Measurements from ENCODE around the gene DCAF5.
"Not testable (repeated sequence)": the region's sequence is repeated elsewhere in the genome, so short reads cannot be mapped to it uniquely, and the experiment has no call there.

DCAF5 gene

DNA sequence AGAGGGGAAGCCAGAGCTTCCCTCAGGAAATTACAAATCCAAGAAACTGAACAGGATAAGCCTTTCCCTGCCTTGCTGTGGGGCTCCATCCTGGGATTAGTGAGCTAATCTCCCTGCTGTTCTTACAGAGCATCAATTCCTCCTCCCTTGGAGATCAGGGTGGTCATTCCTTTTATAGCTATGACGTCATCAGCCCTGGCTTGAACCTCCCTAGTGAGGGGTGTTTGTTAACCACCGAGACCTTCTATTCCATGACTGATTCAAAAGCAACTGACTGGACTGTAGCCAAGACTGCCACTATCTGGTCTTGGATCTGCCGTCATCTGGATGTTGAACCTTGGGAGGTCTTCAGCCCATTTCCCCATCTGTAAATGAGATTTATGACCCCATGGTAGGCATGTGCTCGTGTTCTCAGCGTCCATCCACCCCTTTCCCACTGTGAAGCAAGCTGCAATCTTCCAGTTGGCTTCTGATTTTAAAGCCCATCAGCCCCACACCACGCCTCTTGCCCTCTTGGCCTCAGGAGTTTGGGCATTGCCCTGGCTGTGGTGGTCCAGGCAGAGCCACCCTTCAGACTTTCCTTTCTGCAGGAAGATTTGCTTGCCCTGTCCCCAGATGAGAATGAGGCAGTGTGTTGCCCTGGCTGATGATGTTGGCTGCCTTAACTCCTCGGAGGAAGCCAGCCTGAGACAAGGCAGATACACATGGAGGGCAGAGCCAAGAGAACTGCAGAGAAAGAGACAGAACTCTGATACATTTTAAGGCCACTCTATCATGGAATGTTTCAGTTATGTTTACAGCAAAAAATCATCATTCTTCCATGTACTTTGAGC is 114.2 kb downstream of the DCAF5 start:
- DNase-seq = no peak

DNA sequence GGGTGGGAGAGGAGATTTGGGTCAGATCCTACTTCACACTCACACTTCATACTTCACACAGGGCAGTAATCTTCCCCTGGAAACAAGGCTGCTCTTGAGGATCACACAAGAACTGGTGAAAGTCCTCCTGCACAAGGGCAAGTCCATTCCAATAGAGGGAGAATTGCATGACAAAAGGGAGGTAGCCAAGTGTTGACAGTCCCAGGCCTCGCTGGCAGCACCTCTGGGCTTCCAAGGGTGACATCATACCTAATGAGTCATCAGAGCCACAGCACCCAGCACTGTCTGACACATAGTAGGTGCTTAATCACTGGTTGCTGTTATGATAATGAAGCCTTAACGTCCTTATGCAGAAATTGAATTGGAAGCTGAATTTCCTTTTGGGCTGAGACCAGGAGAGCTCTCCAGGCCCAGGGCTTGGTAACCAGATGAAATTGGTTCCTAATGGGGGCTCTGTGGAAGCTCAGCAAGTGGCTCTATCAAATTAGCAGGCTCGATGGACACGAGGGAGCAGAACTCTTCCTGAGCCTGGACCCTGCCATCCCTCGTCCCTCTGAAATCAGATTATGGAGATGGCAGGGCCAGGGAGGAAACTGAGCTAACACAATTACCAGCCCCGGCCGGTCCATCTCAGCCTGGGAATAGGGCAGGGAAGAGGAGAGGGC is 115.0 kb downstream of the DCAF5 start:
- DNase-seq = no peak

DNA sequence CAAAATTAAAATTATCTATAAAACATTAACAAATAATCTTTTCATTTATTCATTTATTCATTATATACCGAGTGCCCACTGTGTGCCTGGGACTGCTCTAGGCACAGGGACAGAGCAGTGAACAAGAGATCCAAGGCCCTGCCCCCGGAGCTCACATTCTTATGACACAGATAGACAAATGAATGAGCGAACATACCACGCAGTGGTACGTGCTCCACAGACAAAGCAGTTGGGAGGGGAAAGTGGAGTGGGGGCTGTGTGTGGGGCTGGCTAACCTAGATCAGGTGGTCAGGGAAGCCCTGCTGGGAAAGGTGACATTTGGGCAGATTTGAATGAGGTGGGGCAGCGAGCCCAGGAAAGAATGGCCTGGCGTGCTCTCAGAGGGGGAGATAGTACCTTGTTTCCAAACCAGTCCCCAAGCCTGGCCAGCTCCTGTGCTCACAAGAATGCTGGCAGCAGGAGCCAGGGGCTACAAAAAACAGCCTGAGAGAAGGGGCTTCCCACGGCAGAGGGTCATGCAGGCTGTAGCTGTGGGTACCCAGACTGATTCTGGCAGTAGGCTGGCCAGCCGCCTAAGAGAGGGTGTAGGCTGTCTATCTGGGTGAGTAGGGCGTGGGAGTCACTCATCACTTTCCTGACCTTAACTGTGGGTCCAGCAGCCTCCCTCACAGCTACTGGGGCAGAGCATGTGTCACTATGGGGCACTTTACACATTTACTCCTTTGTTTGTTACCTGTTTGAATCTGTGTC is 116.0 kb downstream of the DCAF5 start:
- DNase-seq = no peak

DNA sequence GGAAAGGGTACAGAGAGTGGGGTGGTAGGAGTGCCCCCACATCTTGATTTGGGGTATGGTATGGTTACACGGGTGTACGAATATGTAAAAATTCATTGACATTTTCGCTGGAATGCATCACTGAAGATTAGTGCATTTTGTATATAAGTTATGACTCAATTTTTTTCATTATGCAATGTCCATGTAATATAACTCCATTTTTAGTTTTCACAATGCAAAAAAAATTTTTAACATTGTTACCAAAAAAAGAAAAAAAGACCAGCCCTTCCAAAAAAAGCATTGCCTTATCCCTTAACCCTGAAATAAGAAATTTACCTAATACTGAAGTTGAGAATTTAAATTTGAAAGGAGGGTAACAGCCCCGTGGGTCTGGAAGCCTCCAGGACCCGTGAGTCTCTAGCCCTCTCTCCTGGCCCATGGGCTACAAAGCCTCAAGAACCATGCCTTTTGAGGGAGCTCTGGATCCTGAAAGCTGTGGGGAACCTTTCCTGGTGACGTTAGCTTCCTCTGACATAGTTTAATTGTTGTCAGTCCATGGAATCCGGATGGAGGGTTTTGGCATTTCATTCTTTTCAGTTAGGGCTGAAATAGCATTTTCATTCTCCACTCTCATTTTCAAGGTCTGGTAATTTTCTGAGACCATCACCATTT is 118.2 kb downstream of the DCAF5 start:
- no peak for DNase-seq

DNA sequence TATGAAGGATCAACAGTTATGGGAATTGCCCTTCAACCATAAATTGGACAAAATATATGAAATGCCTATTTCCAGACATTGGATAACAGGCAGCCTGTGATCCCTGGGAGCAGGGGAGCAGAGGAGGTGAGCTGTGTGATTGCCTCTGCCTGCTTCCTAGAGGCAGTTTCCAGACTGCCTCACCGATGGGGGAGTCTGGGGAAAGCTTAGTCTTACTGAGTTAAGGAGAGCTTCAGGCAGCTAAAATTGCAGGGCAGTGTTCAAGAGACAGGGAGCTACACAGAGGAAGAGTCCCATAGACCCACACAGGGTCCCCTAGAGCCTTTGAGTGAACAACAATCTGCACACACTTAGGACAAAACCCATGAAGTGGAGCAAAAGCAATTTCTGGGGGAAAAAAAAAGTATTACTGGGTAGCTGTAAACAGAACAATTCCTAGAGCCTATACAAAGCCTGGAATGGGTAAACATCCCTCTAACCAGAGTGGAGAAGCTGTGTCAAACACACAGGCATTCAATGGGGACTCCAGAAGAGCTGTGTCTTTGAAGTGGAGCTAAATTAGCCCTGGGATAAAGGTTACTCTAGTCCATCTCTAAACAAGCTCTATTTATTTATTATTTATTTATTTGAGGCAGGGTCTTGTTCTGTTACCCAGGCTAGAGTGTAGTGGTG is 125.5 kb downstream of the DCAF5 start:
- no peak for DNase-seq

DNA sequence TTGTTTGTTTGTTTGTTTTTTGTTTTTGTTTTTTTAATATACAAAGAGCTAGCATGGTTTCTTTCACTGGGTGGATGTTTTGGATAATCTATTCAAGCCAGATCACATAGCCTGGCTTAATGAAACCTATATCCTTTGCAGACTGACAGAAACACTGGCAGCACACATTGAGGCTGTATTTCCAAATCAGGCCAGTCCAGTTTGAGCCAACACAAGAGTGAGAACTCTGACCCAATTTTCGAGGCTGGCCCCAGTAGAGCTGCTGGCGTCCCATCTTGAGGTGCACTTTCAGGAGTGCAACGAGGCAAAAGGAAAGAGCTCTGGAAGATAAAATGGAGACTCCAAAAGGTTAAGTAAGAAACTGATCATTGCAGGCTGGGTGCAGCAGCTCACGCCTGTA is 129.9 kb downstream of the DCAF5 start:
- no peak for DNase-seq

DNA sequence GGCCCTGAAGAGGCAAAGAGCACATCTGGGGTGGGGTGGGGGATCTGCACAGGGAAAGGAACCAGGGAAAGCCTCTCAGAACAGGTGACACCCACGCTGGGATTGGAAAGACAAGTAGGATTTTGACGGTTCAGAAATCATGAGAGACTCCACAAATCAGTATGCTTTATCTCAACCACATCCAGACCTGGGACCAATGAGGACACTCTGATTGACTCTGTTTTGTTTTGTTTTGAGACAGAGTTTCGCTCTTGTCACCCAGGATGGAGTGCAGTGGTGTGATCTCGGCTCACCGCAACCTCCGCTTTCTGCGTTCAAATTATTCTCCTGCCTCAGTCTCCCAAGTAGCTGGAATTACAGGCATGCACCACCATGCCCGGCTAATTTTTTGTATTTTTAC is 130.8 kb downstream of the DCAF5 start:
- not testable (repeated sequence) for DNase-seq

DNA sequence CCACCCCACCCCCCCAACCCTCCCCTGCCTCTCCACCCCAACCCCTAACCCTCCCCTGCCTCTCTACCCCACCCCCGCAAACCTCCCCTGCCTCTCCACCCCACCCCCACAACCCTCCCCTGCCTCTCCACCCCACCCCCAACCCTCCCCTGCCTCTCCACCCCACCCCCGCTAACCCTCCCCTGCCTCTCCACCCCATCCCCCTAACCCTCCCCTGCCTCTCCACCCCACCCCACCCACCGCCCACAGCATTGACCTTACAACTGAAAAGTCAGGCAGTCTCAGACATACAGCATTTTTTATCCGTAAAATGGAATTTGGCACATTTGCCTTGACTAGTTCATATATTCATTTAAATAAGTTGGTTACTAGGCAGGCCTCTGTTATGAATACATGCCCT is 135.2 kb downstream of the DCAF5 start:
- no peak for DNase-seq

DNA sequence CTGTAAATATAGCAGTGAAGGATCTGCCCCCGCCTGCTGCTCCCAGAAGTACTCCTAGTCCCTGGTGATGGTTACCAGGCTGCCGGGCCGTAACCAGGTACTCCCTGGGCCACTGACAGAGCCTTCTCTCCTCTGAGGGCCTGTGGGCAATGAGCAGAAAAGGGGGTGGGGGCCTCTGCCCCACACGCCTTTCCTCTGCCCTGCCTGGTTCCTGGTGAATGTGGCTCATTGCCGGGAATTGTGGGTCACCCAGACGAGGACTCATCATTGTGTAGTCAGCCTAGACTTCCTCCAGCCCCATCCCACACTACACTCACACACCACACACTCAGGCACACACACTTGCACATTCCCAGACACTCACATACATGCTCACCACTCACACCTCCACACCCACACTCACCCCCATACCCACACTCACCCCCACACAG is 138.1 kb downstream of the DCAF5 start:
- no peak for DNase-seq

DNA sequence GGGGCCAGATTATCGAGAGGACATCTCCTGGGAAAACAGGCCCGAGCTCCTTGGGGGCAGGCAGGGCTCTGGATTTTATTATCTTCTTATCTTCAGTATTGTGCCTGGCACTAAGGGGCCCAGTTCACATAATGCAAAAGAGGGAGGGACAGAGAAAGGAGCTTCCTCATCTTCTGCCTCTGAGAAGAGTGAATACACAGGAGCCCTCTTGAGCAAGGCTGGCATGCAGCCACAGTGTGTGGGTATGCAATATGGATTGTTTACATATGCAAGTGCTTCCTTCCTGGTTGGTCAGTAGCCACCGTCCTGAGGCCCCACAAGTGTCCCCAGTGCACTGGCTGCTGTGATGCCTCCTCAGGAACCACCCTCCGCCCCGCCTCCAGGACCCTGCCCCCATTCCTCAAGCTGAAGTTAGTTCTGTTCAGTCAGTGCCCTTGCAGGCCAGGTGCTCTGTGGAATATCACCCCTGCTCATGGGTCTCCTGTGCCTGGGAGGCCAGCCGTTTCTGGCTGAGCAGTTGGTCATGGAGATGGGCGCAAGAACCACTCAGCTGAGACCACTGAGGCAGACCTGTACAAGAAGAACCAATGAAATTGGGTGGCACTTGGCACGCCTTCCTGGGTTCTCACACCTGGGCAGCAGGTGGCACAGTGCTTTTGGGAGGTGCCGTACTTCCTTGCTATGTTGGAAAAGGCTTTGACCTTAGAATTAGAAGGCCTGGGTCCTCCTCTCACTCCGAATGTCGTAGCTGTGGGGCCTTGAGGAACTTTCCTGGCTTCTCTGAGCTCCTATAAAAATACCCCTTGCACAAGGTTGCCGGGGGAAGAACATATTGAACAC is 138.8 kb downstream of the DCAF5 start:
- DNase-seq = no peak

DNA sequence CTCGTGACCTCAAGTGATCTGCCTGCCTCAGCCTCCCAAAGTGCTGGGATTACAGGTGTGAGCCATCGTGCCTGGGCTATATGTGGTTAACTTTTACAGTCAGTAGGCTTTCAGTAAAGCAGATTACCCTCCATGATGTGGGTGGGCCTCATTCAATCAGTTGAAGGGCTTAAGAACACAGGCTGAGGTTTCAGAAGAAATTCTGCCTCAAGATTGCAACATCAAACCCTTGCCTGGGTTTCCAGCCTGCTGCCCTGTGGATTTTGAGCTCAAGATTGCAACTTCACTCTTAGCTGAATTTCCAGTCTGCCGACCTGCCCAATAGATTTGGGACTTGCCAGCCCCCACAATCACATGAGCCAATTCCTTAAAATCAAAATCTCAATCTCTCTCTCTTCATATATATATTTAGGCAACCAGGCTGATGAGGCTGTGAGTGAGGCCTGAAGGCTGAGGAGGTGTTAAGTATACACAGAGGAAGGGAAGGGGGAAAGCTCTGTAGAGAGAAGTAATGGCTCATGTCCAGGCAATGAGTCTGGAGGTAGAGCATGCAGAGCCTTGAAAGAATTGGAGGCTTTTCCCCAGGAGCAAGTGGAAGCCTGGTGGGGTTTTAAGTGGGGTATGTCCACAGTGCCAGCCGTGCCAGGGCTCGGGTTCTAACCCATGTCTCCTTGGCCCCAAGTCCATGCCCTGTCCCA is 140.5 kb downstream of the DCAF5 start:
- DNase-seq = no peak

DNA sequence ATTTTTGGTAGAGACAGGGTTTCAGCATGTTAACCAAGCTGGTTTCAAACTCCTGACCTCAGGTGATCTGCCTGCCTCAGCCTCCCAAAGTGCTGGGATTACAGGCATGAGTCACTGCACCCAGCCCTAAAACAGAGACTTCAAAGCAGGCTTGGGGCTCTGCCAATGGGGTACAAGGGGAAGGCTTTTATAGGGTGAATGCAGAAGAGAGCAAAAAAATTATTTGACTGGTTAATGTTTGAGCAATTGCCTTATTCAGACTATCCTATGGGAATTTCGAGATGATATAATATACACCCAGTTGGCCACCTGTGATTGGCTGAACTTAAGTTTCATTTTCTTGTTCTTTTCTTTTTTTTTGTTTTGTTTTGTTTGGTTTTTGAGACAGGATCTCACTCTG is 142.3 kb downstream of the DCAF5 start:
- no peak for DNase-seq

DNA sequence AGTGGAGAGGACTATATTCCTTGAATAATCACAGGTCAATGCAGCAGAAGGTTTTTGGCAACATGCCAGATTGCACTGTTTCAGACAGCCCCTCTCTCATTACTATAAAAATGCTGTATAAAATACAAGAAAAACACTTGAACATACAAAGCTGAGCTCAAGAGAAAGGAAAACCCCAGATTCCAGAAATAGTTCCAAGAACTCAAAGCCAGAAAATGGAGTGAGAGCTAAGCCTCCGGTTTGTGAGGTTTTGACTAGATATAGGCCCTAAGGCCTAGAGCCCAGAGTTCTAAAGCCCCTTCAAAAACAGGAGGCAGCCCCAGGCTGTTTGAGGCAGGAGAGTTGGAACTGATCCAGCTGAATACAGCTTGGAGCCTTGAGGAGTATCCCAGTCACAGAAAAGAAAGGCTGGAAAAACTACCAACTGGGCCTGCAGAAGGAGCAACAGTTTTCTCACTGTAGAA is 144.5 kb downstream of the DCAF5 start:
- peak; percentile 46 for DNase-seq

DNA sequence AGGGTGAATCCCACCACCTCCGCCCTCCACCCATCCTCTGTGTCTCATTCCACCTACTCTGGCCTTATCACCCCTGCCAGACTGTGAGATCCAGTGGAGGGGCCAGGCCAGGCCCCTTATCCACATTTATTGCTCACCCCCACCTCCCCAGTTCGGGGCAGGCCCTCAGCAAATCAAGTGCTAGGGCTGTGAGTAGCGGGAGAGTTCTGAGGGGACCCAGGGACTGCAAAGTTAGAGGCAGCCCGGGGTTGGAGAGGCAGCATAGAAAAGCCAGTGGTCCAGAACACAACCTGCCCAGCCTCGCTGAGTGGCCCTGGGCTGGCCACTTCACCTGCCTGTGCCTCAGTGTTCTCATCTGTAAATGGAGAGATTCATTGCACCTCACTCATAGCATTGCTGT is 146.6 kb downstream of the DCAF5 start:
- no peak for DNase-seq

DNA sequence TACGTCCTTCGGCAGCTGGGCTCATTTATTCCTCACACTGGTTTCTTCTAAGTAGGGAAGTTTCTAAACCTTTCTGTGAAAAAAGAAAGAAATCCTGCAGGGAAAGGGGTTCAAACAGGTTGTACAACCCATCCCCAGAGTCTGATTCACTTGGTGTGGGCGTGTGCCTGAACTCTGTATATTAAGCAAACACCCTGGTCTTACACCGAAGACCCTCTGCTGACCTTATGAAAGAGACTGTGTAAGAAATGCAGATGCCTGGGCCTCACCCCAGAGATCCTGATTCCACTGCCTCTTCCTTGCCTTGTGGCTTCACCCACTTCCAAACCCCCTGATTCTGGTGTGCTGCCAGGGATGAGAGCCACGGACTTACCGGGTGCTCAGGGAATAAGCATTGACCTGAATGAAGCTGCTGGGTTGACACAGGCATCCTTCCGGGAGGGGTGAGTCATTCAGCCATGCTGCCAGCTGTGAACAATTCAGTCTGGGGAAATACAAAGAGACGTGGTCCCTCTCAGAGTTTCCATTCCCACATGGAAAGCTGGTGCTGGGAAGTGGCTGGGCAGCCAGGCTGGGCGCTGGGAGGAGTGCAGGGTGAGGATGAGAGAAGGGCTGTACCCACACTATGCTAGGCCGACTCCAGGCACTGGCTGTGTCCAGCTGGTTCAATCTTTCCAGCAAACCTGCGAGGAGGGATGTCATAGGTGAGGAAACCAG is 147.3 kb downstream of the DCAF5 start:
- no peak for DNase-seq

DNA sequence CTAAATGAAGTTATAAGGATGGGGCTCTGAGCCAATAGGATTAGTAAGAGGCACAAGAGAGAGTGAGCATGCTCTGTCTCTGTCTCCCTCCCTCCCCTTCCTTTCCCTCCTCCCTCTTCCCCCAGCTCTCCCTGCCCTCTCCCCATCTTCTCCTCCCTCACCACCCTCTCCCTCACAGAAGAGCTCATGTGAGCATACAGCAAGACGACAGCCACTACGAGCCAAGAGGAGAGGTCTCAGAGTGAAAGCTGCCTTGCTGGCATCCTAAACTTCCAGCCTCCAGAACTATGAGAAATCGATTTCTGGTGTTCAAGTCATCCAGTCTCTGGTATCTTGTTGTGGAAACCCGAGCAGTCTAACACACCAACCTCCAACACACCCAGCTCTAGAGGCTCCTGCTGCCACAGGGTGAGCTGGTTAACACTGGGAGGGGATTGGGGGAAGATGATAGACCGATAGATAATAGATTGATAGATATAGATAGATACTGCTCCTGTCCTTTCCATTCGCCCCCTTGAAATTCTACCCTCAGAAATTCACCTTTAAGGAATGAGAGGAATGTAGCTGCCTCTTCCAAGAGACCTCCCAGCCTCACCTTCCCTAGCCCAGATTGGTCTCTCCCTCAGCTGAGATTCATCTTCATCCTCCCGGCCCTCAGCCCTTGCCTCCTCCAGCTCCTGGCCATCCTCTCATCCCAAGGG is 148.0 kb downstream of the DCAF5 start:
- DNase-seq = no peak

DNA sequence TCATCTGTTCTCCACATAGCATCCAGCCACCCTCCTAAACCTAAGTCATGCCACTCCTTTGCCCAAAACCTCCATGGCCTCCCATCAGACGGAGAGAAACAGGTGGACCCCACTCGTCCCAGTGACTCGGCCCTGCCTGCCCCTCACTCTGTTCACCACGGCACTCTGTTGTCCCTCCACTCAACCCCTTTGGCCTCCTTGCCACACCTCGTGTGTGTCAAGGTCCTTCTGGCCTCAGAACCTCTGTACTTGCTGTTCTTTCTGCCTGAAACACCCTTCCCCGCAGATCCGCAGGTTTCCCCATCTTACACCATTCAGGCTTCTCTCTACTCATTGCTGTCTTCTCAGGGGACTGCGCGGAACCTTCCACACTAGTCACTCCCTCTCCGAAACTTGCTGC is 149.3 kb downstream of the DCAF5 start:
- no peak for DNase-seq

DNA sequence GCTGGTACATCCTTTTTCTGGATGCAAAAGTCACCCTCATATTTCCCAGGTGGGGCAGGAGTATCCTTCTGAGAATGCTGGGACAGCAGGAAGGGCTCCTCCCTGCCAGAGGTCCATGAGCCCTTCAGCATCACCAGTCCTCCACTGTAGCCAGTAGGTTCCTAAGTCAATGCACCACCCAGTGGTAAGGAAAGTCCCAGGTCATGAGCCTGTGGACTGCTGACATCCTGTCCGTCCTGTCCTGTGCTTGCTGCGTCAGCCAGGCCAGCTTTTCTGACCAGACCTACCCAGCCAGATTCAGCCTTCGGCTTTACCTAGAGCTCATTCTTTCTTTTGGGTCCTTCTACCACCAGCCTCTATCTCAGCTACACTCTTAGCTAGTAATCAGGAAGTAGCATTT is 150.8 kb downstream of the DCAF5 start:
- no peak for DNase-seq

DNA sequence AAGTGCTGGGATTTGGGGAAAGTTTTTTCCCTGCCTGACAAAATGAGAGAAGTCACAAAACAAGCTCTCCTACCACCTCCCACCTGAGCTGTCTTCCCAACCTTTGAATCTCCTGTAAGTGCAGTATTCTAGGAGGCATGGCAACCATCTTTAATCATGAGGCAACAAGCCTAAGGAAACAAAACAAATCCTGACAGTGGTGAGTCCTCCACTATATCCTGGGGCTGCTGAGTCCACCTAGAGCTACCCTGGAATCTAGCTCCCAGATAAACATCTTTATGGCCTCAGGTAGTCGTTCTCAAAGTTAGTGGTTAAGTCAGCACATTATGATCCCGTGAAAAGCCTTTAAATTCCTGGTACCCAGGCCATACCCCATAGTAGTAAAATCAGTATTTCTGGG is 151.5 kb downstream of the DCAF5 start:
- DNase-seq = no peak

Measured in NCI-H446 treated with DMSO at 0.1 percent for 48 hours (cell line).